Measurements from ENCODE around the gene CYBRD1.

CYBRD1 gene

DNA sequence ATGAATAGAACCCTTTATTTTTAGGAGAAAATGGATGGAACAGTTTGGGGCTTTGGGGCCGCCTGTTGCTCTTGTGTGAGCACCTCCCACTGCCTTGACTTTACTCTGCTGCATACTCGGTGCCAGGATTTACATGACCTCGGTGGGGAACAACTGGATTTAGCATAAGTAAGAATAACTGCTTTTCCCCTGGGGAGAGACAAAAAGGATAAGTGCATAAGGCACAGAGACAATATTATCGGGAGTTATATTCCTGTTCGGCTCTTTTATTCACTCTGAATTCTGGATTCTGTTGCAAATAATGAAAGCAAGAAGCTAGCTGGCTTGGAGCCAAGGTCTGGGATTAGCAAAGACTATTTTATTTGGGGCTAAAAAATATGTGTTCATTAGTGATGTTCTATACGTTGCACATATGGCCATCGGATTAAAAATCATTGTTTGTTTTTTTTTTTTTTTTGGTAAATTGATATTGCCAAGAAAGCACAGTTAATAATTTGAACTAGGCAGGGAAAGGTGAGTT is 69.8 kb downstream of the CYBRD1 start:
- no peak overlapping the region for H3K4me3 ChIP-seq
- H3K27ac ChIP-seq: no peak overlapping the region

DNA sequence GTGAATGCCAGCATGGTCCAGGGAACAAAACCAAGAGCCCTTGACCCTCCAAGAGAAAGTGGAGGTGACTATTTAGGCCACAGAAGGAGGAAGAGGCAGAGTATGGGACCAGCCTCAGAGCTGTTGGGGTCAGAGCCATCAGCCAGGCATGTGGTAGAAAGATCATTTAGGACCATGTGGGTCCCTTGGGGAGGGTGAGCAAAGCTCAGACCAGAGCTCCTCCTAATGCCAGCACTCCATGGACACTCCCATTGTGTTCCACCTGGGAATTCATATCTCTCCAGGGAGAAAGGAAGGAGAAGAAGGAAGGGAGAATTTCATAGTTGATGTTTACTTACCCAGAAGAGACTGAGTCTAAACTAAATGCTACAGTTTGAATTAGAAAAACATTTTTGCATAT is 73.2 kb downstream of the CYBRD1 start:
- Histone ChIP-seq H3K27ac (no peak overlapping the region), H3K4me3 (no peak overlapping the region)

DNA sequence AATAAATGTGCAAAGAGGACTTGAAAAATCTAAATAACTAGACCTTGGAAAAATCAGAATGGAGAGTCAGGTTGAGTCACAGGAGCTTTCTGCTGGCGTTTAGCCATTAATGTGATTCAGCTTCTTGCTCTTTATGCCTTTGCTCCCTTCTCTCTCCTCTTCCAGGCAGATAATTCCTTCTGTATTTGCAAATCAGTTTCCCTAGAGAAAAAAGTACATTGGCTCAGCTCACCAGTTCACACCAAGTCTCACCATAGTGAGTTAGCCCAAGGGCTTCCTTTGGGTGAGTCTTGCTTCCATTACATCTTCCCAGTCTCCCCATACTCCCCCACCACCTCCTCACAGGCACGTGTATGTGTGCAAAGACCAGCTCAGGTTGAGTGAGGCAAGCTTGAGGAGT is 73.6 kb downstream of the CYBRD1 start:
- H3K27ac ChIP-seq: no peak overlapping the region
- H3K4me3 ChIP-seq: no peak overlapping the region

DNA sequence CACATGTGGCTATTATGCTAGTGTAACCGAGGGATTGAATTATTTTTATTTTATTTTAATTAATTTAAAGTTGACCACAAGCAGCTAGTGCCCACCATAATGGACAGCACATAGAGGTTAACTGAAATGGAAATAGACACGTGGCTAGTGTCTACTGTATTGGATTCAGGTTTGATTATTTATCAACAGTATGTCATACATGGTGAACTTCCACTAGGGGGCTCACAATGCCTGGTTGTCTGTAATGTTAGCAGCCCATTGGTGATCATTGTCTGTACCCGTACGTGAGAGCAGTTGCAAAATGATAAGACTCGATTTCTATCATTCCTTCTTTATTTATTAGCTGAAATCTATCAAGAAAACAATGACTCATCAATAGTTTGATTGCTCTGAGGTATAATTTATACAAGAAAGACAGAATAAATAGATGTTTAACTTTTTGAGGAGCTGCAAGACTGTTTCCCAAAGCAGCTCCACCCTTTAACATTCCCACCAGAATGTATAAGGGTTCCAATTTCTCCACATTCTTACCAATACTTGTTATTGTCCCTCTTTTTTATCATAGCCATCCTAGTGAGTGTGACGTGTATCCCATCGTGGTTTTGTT is 76.5 kb downstream of the CYBRD1 start:
- Histone ChIP-seq H3K27ac (no peak overlapping the region), H3K4me3 (no peak overlapping the region)

DNA sequence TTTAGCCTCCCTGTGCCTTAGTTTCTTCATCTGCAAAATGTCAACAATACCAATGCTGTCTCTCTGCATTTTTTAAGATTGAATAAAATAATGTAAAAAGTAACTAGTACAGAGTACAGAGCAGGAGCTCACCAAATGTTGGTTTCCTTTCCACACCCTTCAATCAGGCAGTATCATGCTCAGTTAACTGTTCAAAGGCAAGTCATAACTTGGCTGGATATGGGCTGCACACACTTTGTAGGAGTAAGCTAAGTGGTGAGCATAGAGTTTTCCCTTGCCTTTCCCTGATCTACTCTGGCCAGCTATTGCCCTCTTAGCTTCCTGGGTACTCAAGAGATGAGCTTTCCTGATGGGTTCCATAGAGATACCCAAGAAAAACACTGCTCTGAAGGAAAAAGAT is 77.9 kb downstream of the CYBRD1 start:
- Histone ChIP-seq H3K27ac (no peak overlapping the region), H3K4me3 (no peak overlapping the region)

DNA sequence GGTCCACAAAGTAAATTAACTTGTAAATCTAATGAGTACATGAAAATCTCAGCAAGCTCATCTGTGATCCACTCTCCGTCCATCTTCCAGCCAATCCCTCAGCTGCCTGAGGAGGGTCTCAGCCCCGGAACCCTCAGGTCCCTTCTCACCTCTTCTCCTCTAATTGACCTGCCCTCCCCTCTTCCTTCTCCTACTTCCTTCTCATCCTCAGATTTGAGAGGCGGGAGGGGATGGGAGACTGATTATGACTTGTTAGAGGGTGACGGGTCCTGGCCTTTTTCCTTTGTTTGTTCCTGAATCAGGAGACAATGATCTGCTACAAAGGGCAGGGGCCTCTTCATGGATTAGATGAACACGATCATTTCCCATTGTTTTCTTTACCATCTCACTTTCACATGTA is 80.1 kb downstream of the CYBRD1 start:
- Histone ChIP-seq H3K4me3 (no peak overlapping the region), H3K27ac (no peak overlapping the region)
